NCI-H1436 (cell line): ENCODE results near the gene STS.
"Not testable (repeated sequence)": the region's sequence is repeated elsewhere in the genome, so short reads cannot be mapped to it uniquely, and the experiment has no call there.

Experiments used
- DNase-seq: peaks from one replicate; lab custom pipeline; 2025; lab: John Stamatoyannopoulos, UW

Gene STS

DNA sequence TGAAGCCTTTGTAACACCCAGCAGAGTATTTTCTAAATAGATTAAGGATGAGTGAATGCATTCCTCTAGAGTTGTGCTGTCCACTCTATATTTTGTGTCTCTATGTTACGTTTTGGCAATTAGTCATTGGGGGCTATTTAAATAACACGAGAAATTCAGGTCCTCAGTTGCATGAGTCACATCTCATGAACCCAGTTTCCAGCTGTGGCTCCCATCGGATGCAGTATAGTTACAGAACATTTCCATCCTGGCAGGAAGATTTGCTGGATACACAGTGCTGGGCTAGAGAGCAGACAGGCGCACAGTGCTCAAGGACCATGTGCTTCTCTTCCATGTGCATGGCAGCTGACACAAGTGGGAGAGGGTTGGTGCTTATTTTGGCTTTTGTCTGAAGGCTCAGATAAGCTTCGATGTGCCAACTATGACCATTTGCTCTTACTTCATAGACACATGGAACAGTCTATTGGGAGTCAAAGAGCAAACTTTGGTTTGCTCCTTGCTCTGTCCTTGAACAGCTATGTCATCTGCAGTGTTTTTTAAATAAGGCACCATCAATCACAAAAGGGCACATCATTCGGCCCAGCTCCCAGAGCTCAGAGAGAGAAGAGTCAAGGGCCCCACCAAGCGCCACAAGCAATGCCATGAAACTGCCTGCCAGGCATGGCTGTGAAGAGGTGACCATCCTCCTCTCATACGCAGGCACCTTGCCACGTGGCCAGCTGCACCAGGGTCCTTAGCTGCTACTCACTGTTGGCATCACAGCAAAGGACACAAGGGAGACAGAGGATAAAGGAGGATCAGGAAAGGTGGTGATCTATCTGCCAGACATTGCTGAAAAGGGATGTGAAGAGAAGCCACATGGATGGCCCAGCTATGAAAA lies 8.1 kb upstream of the STS start:
- DNase-seq: no peak

- DNase-seq: no peak
These were observed 4.4 kb upstream of the STS start for GRCh38 chrX:7143076-7143475.

DNA sequence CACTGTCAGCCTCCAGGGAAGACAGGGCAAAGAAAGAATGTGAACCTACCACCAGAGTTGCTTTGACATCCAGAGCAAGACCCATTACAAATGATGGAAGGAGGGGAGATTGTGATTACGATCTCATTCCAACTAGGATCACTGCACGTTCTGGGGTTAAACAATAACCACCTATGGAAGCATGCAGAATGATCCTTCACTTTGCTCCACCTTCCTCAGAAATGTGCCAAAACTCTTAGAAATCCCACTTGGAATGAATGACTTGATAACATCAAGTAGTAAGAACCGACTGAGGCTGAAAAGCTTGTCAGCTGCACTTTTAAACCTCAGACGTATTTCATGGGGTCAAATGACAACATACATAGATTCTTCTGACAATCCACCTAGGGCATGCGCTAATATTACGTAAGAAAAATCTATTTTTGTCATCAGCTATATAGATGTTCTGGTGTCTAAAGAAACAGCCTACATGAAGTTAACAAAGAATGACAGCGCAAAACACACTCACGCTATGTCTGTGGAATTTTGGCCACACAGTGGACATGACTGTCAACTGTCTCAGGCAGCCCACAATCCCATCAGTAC lies 3.5 kb upstream of the STS start:
- no peak for DNase-seq

GRCh38 chrX:7145454-7145853 lies 2.1 kb upstream of the STS start:
- DNase-seq: no peak

DNA sequence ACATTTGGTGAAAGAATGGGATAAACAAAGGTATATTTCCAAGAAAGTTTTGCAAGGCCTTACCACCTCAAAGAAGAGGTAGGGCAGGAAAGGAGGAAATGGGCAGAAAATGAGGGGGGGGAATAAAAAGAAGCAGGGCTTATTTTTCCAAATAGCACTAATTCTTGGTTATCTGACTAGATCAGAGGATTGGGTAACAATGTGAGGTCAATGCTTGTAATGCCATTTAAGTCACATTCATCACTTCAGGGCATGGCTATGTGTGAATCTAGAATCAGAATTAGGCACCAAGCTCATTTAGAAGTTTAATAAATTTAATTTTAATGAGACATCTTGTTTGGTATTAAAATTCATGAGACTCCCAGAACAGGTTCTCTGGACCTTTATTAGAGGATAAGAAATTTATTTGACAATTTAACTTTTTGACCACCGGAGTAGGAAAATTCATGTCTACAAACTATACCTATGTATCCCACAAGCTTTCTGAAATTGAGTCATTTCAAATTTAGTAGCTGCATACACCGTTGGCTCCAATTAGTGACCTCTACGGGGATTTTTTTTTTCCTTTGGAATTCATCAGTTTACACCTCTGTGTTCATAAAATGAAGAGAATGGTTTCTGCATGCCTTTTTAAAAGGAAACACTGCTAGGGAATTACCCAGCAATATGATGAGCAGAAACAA lies 1.4 kb upstream of the STS start:
- DNase-seq: no peak

DNA sequence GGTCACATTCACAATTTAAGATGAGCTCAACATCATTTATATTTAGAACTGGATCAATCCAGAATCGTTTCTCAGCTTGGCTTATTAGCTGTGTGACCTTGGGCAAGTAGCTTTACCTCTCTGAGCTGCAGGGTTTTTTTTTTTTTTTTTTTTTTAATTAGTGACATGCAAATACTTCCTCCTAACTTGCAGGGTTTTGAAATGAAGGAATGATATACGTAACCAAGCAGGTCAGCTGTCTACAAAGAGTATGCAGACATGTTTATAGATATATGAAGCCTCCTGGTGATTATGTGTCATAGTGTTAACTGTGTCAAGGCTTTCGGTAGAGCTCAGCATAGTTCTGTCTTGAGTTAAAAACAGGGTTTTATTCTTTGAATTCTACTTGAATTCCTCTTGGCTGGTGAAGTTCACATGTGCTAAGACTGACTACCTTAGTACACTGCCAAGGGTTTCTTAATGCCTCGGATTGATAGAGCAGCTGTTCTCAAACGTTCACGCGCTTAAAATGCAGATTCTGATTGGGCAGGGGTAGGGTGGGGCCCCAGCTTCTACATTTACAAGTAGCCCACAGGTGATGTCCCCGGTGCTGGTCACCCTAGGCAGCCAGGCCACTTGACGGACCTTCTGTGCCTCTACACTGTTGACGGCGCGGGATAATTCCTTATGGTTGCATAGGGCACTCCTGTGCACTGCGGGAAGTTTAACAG lies 654 bp upstream of the STS start:
- no peak for DNase-seq

DNA sequence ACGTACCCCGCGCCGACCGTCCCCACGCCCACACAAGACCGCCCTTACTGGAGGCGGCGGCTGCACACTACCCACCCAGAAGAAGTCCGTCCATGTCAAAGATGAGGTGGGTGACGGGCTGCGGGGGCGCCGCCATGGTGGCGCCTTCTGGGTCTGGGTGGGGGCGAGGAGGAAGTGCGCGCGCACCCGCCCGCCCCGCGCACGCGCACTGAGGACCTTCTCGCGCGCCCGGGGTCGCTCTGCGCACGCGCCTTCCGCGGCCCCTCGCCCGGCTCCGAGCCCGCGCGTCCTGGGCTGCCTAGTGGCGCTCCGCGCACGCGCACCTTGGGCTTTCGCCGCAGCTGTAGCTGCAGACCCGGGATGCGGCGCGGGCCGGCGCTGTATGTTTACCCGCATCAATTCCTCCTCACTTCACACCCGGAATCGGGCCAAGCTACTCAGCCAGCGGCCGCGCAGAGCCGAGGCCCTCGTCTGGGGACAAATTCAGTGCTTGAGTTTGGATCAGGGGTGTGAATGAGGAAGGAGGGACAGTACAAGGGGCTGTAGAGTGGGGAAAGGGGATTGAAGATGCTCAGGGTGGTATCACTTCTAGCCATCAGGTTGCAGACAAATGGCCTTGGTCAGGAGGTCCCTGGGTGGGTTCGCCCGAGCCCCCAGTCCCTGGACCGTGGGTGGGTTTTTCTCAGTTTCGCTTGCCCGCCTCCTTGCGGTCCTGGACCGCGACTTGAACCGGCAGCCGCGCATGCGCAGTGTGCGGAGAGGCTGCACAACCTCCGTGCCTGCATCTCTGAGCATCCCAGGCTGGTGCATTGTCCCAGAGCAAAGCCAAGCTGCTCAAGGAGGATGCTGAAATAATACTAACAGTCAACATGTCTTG lies 704 bp downstream of the STS start, which contains the start of gene PUDP:
Gene PUDP (minus strand): TSS at position 176 of the 877 bp plus-strand sequence. CDS start 40 bp downstream, at position 136.
- DNase-seq: peak; percentile 76

DNA sequence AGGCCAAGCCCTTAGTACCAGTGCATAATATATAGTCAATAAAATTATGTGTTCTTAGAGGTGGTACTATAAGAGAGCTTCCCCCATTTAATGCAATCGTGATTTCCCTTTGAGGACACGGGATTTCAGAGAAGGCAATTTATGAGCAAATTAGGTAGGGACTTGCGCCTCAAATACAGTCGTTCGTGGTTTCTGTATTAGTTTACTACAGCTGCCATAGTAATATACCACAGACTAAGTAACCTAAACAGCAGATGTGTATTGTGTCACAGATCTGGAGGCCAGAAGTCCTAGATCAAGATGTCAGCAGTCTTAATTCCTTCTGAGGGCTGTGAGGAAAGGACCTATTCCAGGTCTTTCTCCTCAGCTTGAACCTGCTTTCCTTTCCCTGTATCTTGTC lies 1.9 kb downstream of the STS start:
- no peak for DNase-seq

GRCh38 chrX:7153231-7153630 lies 5.7 kb downstream of the STS start:
- DNase-seq: no peak

DNA sequence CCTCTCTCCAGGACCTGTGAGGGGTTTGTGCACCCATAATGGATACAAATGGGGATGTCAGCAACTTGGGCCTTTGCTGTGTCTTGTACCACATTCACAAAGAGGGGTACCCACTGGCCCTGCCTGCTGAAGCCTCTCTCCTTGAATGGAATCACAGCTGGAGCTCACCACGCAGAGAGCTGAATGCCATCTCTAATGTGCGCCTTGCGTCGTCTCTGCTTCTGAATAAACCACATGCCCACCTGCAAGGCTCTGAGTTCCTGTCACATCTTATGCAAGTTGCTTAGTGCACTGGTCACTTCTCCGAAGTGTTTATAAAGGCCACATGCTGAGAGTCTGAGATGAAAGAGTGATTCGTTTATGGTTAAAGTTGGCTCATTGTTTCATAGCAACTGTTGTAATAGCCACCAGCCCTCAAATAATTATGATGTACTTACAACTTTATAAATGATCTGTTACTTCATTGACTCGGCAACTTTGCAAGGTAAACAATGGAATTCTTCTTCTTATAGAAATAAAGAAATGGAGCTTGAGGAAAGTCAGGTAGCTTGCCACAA lies 6.6 kb downstream of the STS start:
- no peak for DNase-seq

DNA sequence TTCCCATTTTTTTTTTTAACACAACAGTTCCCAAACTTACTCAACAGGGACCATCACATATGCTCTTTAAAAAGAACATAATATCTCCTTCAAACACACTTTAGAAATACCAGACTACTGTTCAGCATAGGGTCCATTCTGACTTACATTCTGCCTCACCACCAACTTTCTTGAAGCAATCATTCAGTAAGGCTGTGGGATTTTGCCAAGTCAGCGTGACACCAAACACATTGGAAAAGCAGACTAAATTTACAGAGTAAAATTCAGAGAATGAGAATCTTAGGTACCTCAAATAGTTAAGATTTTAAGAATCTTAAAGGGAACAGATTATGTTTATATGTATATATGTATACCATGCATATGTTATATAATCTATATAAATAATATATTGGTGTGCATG lies 7.7 kb downstream of the STS start:
- DNase-seq: no peak

DNA sequence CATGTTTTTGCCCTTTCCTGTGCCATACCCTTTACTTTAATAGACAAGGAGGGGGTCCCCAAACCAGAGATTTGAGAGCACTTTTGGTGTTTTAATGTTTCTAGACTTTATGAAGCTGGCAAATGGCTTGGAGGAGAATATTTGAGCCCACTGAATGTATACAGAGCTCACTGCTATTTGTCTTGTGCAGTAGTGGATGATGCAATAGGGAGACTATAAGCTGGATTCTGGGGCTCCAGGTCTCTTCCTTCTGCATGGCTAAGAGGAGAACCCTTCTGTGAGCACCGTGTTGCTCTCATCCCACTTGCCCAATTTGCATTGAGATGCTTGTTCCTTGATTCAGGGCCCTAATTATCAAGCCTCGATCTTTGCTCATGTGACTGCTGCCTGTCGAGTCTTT lies 9.4 kb downstream of the STS start:
- no peak for DNase-seq

DNA sequence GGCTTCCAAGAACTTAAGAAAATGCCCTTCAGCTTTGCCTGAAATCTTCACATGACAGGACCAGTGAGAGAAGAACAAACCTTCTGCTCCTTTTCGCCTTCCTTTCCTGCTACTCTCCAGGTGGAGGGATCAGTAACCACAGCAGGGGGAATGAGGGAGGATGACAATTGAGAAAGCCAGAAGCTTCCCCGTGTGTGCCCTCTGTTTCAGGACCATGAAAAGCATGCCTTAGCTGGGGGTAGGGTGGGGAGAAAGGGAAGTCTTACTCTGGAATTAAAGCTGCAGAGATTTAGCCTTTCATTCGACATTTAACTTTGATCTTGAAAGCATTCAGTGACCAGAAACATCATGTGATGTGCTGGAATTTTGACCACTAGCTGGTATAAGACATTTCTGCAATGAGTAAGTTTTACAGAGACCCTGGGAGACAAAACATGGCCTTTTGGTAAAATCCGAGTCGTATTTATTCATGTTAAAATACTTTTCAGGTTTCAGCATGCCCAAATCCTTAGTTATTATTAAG lies 11.0 kb downstream of the STS start:
- no peak for DNase-seq

GRCh38 chrX:7159149-7159861 lies 11.8 kb downstream of the STS start:
- DNase-seq: no peak

GRCh38 chrX:7163146-7163677 lies 15.7 kb downstream of the STS start:
- DNase-seq: no peak

DNA sequence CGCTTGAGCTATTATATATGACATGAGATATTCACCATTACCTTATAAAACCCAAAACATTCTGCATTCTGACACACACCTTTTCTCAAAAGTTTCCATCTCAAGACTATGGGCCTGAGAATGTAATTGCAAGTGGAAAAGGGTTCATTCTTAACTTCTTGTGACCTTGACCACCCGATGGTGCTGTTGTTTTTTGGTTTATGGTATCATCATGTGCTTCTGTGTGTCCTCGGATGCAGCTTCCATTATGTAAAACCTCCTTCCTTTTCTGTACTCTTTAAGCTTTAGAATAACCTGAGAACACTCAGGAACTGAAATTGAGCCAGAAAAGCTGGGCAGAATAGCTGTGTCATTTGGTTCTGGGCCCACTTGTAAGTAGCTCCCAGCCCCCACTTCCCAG lies 16.7 kb downstream of the STS start:
- DNase-seq: no peak

DNA sequence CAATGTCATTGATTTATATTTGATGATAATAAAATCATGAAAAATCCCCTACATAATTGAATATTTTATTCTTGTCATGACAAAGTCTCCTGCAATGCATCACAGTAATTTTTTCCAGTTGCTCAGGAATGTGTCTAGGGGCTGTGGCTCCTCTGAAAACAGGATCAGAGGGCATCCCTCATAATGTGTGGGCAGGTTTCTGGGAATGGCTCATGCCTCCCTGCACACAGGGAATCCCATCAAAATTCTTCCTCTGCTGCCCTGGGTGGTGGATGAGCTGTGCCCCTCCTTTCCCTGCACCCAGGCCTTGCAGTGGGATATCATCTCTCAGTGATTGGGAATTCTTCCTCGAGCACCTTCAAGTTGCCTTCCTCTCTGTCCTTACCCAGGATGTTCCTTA lies 20.9 kb downstream of the STS start:
- DNase-seq: no peak

GRCh38 chrX:7169627-7170026 lies 22.1 kb downstream of the STS start:
- DNase-seq: no peak

GRCh38 chrX:7170898-7171297 lies 23.4 kb downstream of the STS start:
- DNase-seq: no peak

DNA sequence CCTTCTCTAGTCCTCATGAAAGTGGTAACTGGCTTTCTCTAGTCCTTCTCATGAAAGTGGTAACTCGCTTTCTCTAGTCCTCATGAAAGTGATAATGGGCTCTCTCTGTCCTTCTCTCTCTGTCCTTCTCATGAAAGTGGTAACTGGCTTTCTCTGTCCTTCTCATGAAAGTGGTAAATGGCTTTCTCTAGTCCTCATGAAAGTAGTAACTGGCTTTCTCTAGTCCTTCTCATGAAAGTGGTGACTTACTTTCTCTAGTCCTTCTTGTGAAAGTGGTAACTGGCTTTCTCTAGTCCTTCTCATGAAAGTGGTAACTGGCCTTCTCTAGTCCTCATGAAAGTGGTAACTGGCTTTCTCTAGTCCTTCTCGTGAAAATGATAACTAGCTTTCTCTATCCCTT lies 31.3 kb downstream of the STS start:
- DNase-seq: not testable (repeated sequence)
